Panc1 (cell line): Measurements from ENCODE around the gene DNM3. TPM values are rescaled to one million over a fixed set of nuclear protein-coding genes. Genes with fewer than 3 reads are reported as not detected.
A peak's percentile ranks its signal among the peaks of the same experiment; 100 is the strongest.

ENCODE experiments used
- ATAC-seq: fragments of 200-7000 bp; cut with Tn5 transposase; 2 replicates; pipeline ENCODE4 v1.9.1; 2020; ENCODE audit warnings: mild to moderate bottlenecking, moderate library complexity
- BruUV-seq: library from RNA; stranded (reverse); fragments of 400-500 nt; replicated peaks from 2 replicates; lab custom pipeline; 2021; lab: Mats Ljungman, UMichigan
- CTCF ChIA-PET: fragments of 300-600 bp; sonication (Branson Sonifier 250); formaldehyde crosslinking; loops from one replicate; lab custom pipeline; 2022; ENCODE audit warnings: antibody characterized with exemption; lab: Charles Lee
- POLR2A ChIA-PET: fragments of 300-600 bp; sonication (Branson Sonifier 250); formaldehyde crosslinking; loops from one replicate; lab custom pipeline; 2022; ENCODE audit warnings: antibody characterized with exemption; lab: Charles Lee
- DNase-seq: peaks from one replicate; pipeline ENCODE4 v3.0.0-alpha.2; 2010; ENCODE audit warnings: low read depth, low spot score
- H3K27ac ChIP-seq: 2 replicates; pipeline ENCODE4 v1.5.1; 2011; ENCODE audit warnings: mild to moderate bottlenecking, low read length, inconsistent platforms
- H3K27me3 ChIP-seq: fragments of 200-500 bp; sonication (Bioruptor generic); 2 replicates; pipeline ENCODE4 v1.6.0; 2014; ENCODE audit warnings: low read length, inconsistent platforms; ENCODE audit not compliant: control insufficient read depth, insufficient read depth
- H3K36me3 ChIP-seq: fragments of 200-500 bp; sonication (Bioruptor generic); 2 replicates; pipeline ENCODE4 v1.5.1; 2014; ENCODE audit warnings: inconsistent platforms, mild to moderate bottlenecking, low read length, moderate library complexity; ENCODE audit not compliant: control insufficient read depth, insufficient read depth
- H3K4me1 ChIP-seq: 2 replicates; pipeline ENCODE4 v1.5.1; 2011; ENCODE audit warnings: inconsistent platforms, mild to moderate bottlenecking, low read length, moderate library complexity; ENCODE audit not compliant: control insufficient read depth, insufficient read depth
- H3K4me3 ChIP-seq, 2 experiments: 2 replicates each; pipeline ENCODE4 v1.5.1; 2011 to 2012; ENCODE audit warnings: low read depth in 2 of 2, low read length in 2 of 2, mild to moderate bottlenecking in 2 of 2, inconsistent platforms in 1 of 2, moderate library complexity in 1 of 2
- H3K9me3 ChIP-seq: fragments of 200-500 bp; sonication (Bioruptor generic); 2 replicates; pipeline ENCODE4 v1.5.1; 2014; ENCODE audit warnings: low read depth, mild to moderate bottlenecking, inconsistent platforms, low read length, moderate library complexity; ENCODE audit not compliant: control insufficient read depth, insufficient read depth
- POLR2AphosphoS5 ChIP-seq: IDR thresholded peaks from 2 replicates; pipeline ENCODE4 v1.6.1; 2012; ENCODE audit warnings: mild to moderate bottlenecking, low read depth, low read length, moderate library complexity
- SIN3A ChIP-seq: IDR thresholded peaks from 2 replicates; pipeline ENCODE4 v1.6.1; 2012; ENCODE audit warnings: low read depth, mild to moderate bottlenecking, low read length, moderate library complexity, borderline replicate concordance; ENCODE audit not compliant: insufficient read depth
- TCF7L2 ChIP-seq: IDR thresholded peaks from 2 replicates; pipeline ENCODE4 v1.6.1; 2011; ENCODE audit warnings: mild to moderate bottlenecking, low read depth, low read length, inconsistent platforms
- in situ Hi-C: cut with HindIII; loops from 2 replicates; pipeline ENCODE4 v1.10.0; 2016; ENCODE audit warnings: low sequenced_read_pairs, low pct_unique_long_range_greater_than_20kb
- intact Hi-C: fragments of 100-400 bp; cut with micrococcal nuclease; formaldehyde crosslinking; loops from one replicate; pipeline ENCODE4 v1.10.0; 2022; ENCODE audit not compliant: unreplicated experiment
- total RNA-seq: library from RNA; stranded (reverse); gene quantifications from one replicate; pipeline ENCODE4 v1.2.1, GENCODE V29; 2021; ENCODE audit not compliant: unreplicated experiment
- TF ChIP-seq, protein P1 (sequence below): fragments of 450-650 bp; IDR thresholded peaks from 2 replicates; pipeline ENCODE4 v1.5.1; 2017; ENCODE audit warnings: mild to moderate bottlenecking
- TF ChIP-seq, protein P2 (sequence below), 2 experiments: IDR thresholded peaks; 2 replicates each; pipeline ENCODE4 v1.6.1; 2011 to 2012; ENCODE audit warnings: low read depth in 2 of 2, control low read depth in 1 of 2, low read length in 1 of 2, mild to moderate bottlenecking in 1 of 2, moderate library complexity in 1 of 2; ENCODE audit not compliant: insufficient read depth in 1 of 2

DNM3 gene
- total RNA-seq, 1 experiment from 2014 or later: 0.46 TPM

- in situ Hi-C loops: no loop called here
- intact Hi-C loops: no loop called here
- no peaks in the 10 kb centered on the region for H3K9me3 ChIP-seq
- ChIA-PET CTCF (no interaction called here), POLR2A (no interaction called here)
- DNase-seq (no peak), ATAC-seq (no peak)
- H3K27me3 ChIP-seq: no peaks in the 10 kb centered on the region
- no peaks in the 10 kb centered on the region for H3K36me3 ChIP-seq
- BruUV-seq: no TSS peak
- H3K27ac ChIP-seq: no peak overlapping the region; the same call in 1 of the 2 replicates
- no peak overlapping the region for H3K4me3 ChIP-seq
- TF ChIP-seq SIN3A (no peak), POLR2AphosphoS5 (no peak), TCF7L2 (no peak)
- TF ChIP-seq, protein P1, sequence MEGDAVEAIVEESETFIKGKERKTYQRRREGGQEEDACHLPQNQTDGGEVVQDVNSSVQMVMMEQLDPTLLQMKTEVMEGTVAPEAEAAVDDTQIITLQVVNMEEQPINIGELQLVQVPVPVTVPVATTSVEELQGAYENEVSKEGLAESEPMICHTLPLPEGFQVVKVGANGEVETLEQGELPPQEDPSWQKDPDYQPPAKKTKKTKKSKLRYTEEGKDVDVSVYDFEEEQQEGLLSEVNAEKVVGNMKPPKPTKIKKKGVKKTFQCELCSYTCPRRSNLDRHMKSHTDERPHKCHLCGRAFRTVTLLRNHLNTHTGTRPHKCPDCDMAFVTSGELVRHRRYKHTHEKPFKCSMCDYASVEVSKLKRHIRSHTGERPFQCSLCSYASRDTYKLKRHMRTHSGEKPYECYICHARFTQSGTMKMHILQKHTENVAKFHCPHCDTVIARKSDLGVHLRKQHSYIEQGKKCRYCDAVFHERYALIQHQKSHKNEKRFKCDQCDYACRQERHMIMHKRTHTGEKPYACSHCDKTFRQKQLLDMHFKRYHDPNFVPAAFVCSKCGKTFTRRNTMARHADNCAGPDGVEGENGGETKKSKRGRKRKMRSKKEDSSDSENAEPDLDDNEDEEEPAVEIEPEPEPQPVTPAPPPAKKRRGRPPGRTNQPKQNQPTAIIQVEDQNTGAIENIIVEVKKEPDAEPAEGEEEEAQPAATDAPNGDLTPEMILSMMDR: no peak
- TF ChIP-seq, protein P2, sequence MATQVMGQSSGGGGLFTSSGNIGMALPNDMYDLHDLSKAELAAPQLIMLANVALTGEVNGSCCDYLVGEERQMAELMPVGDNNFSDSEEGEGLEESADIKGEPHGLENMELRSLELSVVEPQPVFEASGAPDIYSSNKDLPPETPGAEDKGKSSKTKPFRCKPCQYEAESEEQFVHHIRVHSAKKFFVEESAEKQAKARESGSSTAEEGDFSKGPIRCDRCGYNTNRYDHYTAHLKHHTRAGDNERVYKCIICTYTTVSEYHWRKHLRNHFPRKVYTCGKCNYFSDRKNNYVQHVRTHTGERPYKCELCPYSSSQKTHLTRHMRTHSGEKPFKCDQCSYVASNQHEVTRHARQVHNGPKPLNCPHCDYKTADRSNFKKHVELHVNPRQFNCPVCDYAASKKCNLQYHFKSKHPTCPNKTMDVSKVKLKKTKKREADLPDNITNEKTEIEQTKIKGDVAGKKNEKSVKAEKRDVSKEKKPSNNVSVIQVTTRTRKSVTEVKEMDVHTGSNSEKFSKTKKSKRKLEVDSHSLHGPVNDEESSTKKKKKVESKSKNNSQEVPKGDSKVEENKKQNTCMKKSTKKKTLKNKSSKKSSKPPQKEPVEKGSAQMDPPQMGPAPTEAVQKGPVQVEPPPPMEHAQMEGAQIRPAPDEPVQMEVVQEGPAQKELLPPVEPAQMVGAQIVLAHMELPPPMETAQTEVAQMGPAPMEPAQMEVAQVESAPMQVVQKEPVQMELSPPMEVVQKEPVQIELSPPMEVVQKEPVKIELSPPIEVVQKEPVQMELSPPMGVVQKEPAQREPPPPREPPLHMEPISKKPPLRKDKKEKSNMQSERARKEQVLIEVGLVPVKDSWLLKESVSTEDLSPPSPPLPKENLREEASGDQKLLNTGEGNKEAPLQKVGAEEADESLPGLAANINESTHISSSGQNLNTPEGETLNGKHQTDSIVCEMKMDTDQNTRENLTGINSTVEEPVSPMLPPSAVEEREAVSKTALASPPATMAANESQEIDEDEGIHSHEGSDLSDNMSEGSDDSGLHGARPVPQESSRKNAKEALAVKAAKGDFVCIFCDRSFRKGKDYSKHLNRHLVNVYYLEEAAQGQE (IDR thresholded peaks at IDR 0.05; ENCODE audit: insufficient read depth in 1 of 2, low read depth in 2 of 2, low read length in 1 of 2): no peak
- H3K4me1 ChIP-seq: no peaks in the 10 kb centered on the region; the same call in 1 of the 2 replicates
Measured at GRCh38 chr1:172206256-172206655, 365.0 kb downstream of the DNM3 start.

DNA sequence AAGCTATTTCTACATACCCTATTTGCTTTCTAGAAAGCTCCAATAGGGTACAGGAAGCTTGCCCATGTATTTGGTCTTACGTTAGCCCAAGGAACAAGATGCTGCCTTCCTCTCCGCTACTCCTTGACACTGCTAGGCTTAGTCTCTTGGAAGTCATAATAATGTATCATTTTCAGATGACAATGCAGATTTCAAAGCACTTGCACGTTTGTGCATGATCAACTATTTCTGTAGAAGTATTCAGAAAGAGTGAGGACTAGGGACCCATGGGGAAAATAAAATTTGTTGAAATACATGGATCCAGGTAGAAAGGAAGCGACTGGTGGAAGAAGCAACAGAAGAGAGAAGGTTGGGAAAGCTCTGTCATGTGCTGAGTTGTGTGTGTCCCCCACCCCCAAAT lies 367.3 kb downstream of the DNM3 start:
- H3K4me1 ChIP-seq: peaks cover 3% of the 10 kb centered on the region; the same call in 1 of the 2 replicates
- H3K36me3 ChIP-seq: no peaks in the 10 kb centered on the region
- ChIA-PET POLR2A (no interaction called here), CTCF (no interaction called here)
- BruUV-seq: no TSS peak
- peak overlapping the region; percentile 6; the same call in 1 of the 2 replicates for H3K27ac ChIP-seq
- no peak overlapping the region for H3K4me3 ChIP-seq
- DNase-seq: no peak
- no peak for ATAC-seq
- H3K9me3 ChIP-seq: no peaks in the 10 kb centered on the region
- in situ Hi-C loops (no loop called here), intact Hi-C loops (no loop called here)
- H3K27me3 ChIP-seq: no peaks in the 10 kb centered on the region
- TF ChIP-seq TCF7L2: no peak
- TF ChIP-seq, protein P2 (IDR thresholded peaks at IDR 0.05; ENCODE audit: insufficient read depth in 1 of 2, low read depth in 2 of 2, low read length in 1 of 2): no peak
- TF ChIP-seq, protein P1: no peak
- TF ChIP-seq SIN3A: no peak
- no peak for TF ChIP-seq POLR2AphosphoS5
